ENCODE results near the gene RAB27B. TPM values are rescaled to one million over a fixed set of nuclear protein-coding genes. Genes with fewer than 3 reads are reported as not detected.
A peak's percentile ranks its signal among the peaks of the same experiment; 100 is the strongest.

Gene RAB27B, protein sequence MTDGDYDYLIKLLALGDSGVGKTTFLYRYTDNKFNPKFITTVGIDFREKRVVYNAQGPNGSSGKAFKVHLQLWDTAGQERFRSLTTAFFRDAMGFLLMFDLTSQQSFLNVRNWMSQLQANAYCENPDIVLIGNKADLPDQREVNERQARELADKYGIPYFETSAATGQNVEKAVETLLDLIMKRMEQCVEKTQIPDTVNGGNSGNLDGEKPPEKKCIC
- under 1 TPM; 0.05 to 0.78 (median 0.14) TPM for total RNA-seq

DNA sequence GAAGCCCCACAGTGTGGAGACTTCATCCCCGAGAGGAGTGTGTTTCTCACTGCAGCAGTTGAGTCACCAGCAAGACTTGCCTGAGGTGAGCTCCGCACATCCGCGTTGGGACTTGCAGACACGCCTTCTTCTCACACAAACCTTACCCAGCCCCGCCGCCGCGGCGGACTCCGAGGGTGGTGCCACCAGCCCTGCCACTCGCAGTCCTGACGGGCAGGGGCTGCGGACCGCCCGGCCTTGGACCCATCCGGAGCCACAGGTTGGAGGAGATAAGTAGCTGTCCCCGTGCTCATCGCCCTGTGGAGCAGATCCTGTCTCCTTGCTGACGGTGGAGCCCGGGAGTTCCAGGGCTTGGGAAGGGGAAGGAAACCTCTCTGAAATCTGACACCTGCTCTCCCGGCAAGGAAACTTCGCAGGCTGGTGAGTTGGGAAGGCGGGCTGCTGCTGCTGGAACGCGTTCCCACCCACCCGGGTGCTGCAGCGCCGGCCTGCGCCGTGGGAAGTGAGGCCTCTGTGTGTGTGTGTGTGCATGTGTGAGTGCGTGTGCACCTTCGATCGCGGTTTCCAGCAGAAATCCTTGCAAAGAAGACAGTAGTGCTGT is at the start of gene RAB27B:
Gene RAB27B (plus strand): TSS at position 197 of the 601 bp plus-strand sequence. CDS start 49,109 bp downstream, outside the sequence.
- ATAC-seq, result peak; percentile 99
- Mint-ChIP-seq H3K9me3 (peaks cover 5% of the 10 kb centered on the region), H3K36me3 (ENCODE audit: insufficient read depth) (peaks cover 9% of the 10 kb centered on the region), H3K4me3 (peak within 1 kb of the TSS; percentile 82), H3K27me3 (ENCODE audit: low read depth) (no peaks in the 10 kb centered on the region), H3K4me1 (ENCODE audit: low read depth) (peaks cover 21% of the 10 kb centered on the region)
- DNase-seq, result peak; percentile 54

DNA sequence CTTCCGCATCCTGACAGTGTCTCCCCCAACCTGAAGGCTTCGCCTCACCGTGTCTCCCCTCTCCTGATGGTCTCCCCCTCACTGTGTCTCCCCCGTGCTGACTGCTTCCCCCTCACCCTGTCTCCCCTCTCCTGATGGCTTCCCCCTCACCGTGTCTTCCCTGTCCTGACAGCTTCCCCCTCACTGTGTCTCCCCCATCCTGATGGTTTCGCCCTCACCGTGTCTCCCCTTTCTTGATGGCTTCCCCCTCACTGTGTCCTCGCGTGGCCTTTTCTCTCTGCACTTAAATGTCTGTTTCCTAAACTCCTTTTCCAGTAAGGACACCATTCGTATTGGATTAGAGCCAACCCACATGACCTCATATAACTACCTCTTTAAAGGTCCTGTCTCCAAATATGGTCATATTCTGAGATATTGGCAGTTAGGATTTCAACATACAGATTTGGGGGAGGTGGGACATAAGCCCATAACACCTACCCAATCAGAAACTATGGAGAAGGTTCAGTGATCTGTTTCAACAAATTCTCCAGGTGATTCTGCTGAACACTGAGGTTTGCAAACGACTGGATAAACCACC is 47.9 kb upstream of the RAB27B start:
- Mint-ChIP-seq H3K4me3 (no peak overlapping the region), H3K4me1 (ENCODE audit: low read depth) (no peaks in the 10 kb centered on the region), H3K27me3 (ENCODE audit: low read depth) (peaks cover 2% of the 10 kb centered on the region), H3K36me3 (ENCODE audit: insufficient read depth) (no peaks in the 10 kb centered on the region), H3K9me3 (no peaks in the 10 kb centered on the region)
- no peak for DNase-seq
- no peak for ATAC-seq

DNA sequence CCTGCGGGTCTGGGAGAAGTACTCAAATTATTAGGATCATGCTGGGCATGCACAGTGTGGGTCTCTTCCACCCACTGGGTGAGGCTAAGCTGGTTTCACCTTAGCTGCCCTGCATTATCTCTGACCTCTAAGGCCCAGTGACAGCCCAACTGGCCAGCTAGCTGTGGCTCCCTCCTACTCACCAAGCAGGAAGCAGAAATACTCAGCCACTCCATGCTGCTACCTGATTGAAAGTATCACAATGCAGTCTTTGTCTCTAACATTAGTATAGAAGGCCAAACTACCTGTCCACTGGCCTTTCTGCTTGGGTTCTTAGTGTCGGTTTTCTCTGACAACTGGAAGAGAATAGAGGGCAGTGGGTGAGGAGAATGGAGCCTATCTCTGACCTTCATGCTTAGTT is 47.3 kb upstream of the RAB27B start:
- H3K4me1 Mint-ChIP-seq (ENCODE audit: low read depth), result no peaks in the 10 kb centered on the region
- no peaks in the 10 kb centered on the region for H3K9me3 Mint-ChIP-seq
- ATAC-seq, result no peak
- peaks cover 2% of the 10 kb centered on the region for H3K27me3 Mint-ChIP-seq (ENCODE audit: low read depth)
- DNase-seq, result no peak
- H3K36me3 Mint-ChIP-seq (ENCODE audit: insufficient read depth), result no peaks in the 10 kb centered on the region
- no peak overlapping the region for H3K4me3 Mint-ChIP-seq

DNA sequence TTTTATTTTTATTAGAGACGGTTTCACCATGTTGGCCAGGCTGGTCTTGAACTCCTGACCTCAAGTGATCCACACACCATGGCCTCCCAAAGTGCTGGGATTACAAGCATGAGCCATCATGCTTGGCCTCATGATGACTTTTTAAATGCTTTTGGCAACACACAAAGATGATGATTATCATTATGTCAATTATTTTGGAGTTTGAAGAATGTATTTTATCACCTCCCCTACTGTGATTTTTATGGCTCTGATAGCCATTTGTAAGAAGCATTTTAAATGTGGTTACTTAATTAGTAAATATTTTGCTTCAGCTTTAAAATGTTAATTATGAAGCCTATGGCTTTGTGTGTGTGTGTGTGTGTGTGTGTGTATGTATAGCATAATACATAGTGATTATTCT is 45.1 kb upstream of the RAB27B start:
- no peaks in the 10 kb centered on the region for H3K36me3 Mint-ChIP-seq (ENCODE audit: insufficient read depth)
- H3K4me1 Mint-ChIP-seq (ENCODE audit: low read depth), result no peaks in the 10 kb centered on the region
- no peak for DNase-seq
- H3K27me3 Mint-ChIP-seq (ENCODE audit: low read depth), result peaks cover 2% of the 10 kb centered on the region
- no peak overlapping the region for H3K4me3 Mint-ChIP-seq
- no peaks in the 10 kb centered on the region for H3K9me3 Mint-ChIP-seq
- ATAC-seq, result no peak

DNA sequence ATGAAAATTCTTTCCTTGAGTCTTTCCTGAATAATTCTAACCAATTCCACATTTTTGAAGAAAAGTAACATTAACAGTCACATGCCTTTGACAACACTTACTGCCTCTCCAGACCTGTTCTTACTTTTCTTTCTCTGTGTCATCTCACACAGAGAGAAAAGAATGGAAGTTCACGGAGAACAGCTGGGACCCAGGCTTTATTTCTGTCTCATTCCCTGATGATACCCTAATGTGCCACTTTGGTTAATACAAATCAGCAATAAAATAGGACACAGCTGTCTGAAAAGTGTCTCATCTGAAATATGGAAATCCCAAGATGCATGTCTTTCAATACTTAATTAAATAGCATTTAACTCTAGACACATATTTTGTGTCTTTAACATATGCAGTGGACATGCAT is 42.1 kb upstream of the RAB27B start:
- Mint-ChIP-seq H3K27me3 (ENCODE audit: low read depth) (no peaks in the 10 kb centered on the region), H3K36me3 (ENCODE audit: insufficient read depth) (no peaks in the 10 kb centered on the region)
- ATAC-seq, result no peak

DNA sequence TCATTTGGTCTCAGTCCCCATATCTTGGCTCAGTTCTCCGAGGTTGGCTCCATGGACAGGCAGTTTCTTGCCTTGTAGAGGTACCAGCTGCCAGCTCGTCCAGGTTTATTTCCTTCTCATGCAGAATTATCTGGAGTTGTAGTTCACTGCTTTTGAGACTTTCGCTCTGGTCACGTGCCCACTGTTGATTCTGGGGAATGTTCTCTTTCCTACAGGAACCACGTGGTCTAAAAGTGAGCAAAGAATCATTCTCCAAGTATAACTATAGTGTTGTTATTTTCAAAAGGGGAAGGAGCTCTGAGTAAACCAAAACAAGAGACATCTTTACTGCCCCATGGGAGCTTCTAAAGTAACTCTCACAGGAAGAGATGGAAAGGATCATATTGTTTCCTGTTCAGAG is 41.2 kb upstream of the RAB27B start:
- Mint-ChIP-seq H3K4me1 (ENCODE audit: low read depth) (no peaks in the 10 kb centered on the region), H3K4me3 (no peak overlapping the region), H3K9me3 (no peaks in the 10 kb centered on the region), H3K27me3 (ENCODE audit: low read depth) (no peaks in the 10 kb centered on the region), H3K36me3 (ENCODE audit: insufficient read depth) (no peaks in the 10 kb centered on the region)
- DNase-seq (no peak), ATAC-seq (no peak)

More for the DNA sequence above, 42.1 kb upstream of the RAB27B start:
- Mint-ChIP-seq H3K9me3 (no peaks in the 10 kb centered on the region), H3K4me3 (no peak overlapping the region), H3K4me1 (ENCODE audit: low read depth) (no peaks in the 10 kb centered on the region)
- no peak for DNase-seq

DNA sequence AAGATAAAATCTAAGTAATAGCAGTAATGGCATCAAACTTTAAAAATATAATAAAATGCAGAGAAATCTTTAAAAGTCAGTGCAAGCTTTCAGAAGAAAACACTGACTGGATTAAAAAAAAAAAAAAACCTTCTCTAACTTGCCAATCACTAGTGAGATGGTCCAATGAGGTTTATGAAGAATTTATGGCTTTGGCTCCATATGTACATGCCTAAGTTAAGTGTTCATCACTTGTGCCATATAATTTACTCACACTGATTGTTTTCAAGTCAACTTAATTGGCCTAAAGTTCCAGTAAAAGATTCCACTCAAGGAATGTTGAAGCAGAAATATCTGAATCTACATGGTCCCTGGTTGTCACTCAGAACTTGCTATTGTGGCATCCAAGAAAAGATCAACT is 40.7 kb upstream of the RAB27B start:
- H3K36me3 Mint-ChIP-seq (ENCODE audit: insufficient read depth), result no peaks in the 10 kb centered on the region
- no peak for DNase-seq
- no peaks in the 10 kb centered on the region for H3K9me3 Mint-ChIP-seq
- ATAC-seq, result no peak
- no peak overlapping the region for H3K4me3 Mint-ChIP-seq
- H3K4me1 Mint-ChIP-seq (ENCODE audit: low read depth), result no peaks in the 10 kb centered on the region
- H3K27me3 Mint-ChIP-seq (ENCODE audit: low read depth), result no peaks in the 10 kb centered on the region

DNA sequence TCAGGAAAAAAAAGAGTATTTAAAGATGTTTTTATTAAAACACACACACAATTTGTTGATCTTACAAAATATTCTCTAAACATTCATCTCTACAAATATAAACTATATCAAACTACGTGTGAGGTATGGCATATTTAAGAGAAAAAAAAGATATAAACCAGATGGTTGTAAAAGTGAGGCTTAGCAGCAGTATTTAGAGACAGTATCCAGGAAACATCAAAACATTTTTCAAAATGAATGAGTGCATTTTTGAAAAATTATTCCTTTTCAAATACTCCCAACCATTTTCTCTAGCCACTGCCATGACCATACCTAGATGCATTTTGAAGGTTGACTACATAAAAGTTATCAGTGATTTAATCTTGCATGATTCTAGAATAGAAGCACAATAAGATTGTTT is 38.2 kb upstream of the RAB27B start:
- no peaks in the 10 kb centered on the region for H3K27me3 Mint-ChIP-seq (ENCODE audit: low read depth)
- ATAC-seq, result no peak
- DNase-seq, result no peak
- no peak overlapping the region for H3K4me3 Mint-ChIP-seq
- no peaks in the 10 kb centered on the region for H3K9me3 Mint-ChIP-seq
- H3K36me3 Mint-ChIP-seq (ENCODE audit: insufficient read depth), result no peaks in the 10 kb centered on the region
- no peaks in the 10 kb centered on the region for H3K4me1 Mint-ChIP-seq (ENCODE audit: low read depth)

DNA sequence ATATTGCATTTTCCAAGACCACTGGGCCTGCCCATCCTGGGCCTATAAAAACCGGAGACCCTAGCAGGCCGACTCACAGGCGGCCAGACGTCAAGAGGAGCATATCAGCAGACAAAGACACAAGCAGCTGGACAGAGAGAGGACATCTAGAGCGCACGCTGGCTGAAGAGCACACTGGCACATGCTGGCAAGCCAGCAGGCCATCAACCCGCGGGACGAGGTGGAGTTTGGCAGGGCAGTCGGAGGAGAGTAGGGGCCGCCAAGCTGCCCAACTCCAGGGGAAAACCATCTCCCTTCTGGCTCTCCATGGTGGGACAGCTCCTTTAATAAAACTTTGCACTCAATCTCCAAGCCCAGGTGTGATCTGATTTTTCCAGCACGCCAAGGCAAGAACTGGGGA is 36.6 kb upstream of the RAB27B start:
- DNase-seq (no peak), ATAC-seq (no peak)
- no peak overlapping the region for H3K4me3 Mint-ChIP-seq
- no peaks in the 10 kb centered on the region for H3K4me1 Mint-ChIP-seq (ENCODE audit: low read depth)
- H3K36me3 Mint-ChIP-seq (ENCODE audit: insufficient read depth), result no peaks in the 10 kb centered on the region
- no peaks in the 10 kb centered on the region for H3K9me3 Mint-ChIP-seq
- H3K27me3 Mint-ChIP-seq (ENCODE audit: low read depth), result no peaks in the 10 kb centered on the region

DNA sequence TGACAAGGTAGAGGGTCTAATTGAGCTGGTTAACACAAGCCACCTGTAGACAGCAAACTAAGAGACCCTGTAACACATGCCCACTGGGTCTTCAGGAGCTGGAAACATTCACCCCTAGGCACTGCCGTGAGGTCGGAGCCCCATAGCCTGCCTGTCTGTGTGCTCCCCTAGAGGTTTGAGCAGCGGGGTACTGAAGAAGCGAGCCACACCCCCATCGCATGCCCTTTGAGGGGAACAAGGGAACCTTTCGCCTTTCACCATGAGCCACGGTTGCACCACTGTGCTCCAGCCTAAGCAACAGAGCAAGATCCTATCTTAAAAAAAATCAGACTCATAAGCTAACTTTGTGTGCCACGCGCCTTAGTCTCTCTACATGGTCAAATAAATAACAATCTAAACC is 36.2 kb upstream of the RAB27B start:
- no peaks in the 10 kb centered on the region for H3K9me3 Mint-ChIP-seq
- H3K36me3 Mint-ChIP-seq (ENCODE audit: insufficient read depth), result no peaks in the 10 kb centered on the region
- no peak for ATAC-seq
- H3K4me1 Mint-ChIP-seq (ENCODE audit: low read depth), result no peaks in the 10 kb centered on the region
- no peak for DNase-seq
- no peak overlapping the region for H3K4me3 Mint-ChIP-seq
- no peaks in the 10 kb centered on the region for H3K27me3 Mint-ChIP-seq (ENCODE audit: low read depth)

DNA sequence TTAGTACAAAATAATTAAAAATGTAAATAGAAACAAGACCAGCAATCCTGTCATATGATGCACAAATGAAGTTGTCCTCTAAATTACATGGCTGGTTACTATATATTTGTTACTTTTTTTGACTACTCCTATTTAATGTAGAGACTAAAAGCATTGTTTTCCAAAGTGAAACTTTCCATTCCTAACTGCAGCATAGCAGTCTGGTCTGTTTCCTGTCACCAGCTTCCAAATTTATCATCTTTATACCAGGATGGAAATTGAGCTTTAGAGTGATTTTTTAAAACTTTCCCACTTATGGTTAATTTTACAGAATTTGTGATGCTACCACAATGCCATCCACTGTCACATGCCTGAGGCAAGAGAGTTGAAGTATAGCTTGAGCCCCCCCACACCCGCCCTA is 33.5 kb upstream of the RAB27B start:
- Mint-ChIP-seq H3K36me3 (ENCODE audit: insufficient read depth) (no peaks in the 10 kb centered on the region), H3K9me3 (no peaks in the 10 kb centered on the region), H3K4me3 (no peak overlapping the region), H3K4me1 (ENCODE audit: low read depth) (no peaks in the 10 kb centered on the region), H3K27me3 (ENCODE audit: low read depth) (no peaks in the 10 kb centered on the region)
- no peak for ATAC-seq
- DNase-seq, result no peak

DNA sequence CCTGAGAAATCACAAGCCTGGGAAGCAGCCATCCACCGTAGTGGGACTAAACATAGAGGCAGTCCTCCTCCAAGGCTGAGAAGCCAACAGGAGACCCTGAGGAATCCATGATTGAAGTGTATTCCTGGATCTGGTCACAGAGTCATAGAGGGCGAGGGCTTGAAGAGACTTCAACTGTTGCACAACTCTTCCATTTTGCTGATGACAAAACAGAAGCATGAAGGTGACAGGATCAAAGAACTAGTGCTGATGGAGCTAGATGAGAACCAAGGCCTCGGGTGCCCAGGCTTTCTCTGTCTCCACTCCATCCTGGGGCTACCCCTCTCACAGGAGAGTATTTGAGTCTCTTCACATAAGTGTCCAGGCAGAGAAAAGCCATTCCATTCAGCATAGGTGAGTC is 30.1 kb upstream of the RAB27B start:
- DNase-seq (no peak), ATAC-seq (no peak)
- Mint-ChIP-seq H3K36me3 (ENCODE audit: insufficient read depth) (no peaks in the 10 kb centered on the region), H3K4me1 (ENCODE audit: low read depth) (no peaks in the 10 kb centered on the region), H3K9me3 (no peaks in the 10 kb centered on the region), H3K4me3 (no peak overlapping the region), H3K27me3 (ENCODE audit: low read depth) (peaks cover 2% of the 10 kb centered on the region)

DNA sequence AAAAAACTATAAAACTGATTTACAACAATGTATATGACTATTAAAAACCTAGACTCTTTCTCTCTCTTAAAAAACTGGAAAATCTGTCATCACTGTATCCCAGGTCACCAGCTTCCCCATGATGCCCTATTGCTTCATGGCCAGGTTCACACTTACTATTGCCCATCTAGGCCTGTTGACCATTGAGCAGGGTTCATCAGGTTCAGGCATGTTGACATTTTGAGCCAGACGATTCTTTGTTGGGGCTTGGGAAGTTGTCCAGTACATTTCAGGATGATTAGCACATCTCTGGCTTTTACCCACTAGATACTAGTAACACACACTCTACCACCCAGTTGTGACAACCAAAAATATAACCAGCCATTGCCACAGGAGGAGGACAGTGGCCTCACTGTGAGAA is 26.9 kb upstream of the RAB27B start:
- Mint-ChIP-seq H3K9me3 (no peaks in the 10 kb centered on the region), H3K4me3 (no peak overlapping the region), H3K4me1 (ENCODE audit: low read depth) (peaks cover 13% of the 10 kb centered on the region), H3K27me3 (ENCODE audit: low read depth) (peaks cover 2% of the 10 kb centered on the region), H3K36me3 (ENCODE audit: insufficient read depth) (no peaks in the 10 kb centered on the region)
- ATAC-seq (no peak), DNase-seq (no peak)

DNA sequence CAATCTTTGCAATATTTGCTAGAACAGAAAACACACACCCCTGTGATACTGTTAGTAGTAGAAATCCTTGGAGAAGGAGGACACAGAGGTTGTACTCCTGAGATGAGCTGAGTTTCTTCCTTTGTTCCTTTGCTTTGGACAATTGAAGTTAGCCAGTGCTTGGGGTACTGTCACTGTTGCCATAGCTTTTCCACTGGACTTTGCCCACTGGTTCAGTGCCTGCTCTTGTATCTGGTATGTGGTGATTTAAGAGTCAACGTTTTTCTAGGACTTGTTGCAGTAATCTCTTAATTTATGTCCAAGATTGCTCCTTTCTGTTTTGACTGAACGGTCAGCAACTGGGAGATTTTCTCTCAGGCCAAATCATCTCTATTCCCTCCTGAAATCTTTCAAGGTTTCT is 26.1 kb upstream of the RAB27B start:
- Mint-ChIP-seq H3K27me3 (ENCODE audit: low read depth) (peaks cover 2% of the 10 kb centered on the region), H3K4me3 (no peak overlapping the region), H3K36me3 (ENCODE audit: insufficient read depth) (no peaks in the 10 kb centered on the region), H3K9me3 (no peaks in the 10 kb centered on the region), H3K4me1 (ENCODE audit: low read depth) (peaks cover 13% of the 10 kb centered on the region)
- ATAC-seq, result no peak
- DNase-seq, result no peak

DNA sequence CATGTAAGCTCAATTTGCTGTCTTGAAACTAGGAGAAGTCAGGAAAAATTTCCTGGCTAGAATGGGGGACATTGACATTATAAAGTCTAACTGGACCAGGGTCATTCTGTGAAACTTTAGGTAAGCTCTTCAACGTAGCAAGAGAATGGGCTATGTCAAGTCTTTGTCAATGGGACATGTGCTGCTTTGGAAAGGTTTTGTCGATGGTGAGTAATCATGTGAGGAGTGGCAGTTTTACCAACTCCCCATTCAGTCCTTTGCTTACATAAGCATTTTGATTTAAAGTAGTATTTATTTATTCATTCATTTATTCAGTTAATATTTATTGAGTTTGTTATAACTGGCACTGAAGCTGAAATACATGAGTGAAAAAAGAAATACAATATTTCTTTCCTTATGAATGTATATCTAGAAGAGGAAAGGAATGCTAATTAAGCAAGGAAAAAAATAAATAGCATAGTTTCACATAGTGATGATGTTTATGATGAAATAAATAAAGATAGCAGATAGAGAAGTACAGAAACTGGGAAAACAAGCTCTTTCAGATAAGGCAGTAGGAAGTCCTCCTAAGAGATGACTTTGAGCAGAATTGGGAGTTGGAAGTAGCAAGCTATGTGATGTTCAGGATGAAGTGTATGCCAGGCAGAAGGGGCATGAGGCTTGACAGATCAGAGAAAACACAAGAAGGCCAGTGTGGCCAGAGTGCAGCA is 25.4 kb upstream of the RAB27B start:
- DNase-seq (no peak), ATAC-seq (no peak)
- Mint-ChIP-seq H3K4me3 (no peak overlapping the region), H3K4me1 (ENCODE audit: low read depth) (peaks cover 13% of the 10 kb centered on the region), H3K9me3 (no peaks in the 10 kb centered on the region), H3K27me3 (ENCODE audit: low read depth) (peaks cover 2% of the 10 kb centered on the region), H3K36me3 (ENCODE audit: insufficient read depth) (no peaks in the 10 kb centered on the region)

Data from activated T-cell treated with anti-CD3 and anti-CD28 coated beads, Interleukin-2, amount 50 U/mL, for 4 hours (primary cell).